ENCODE measurements around the gene DNAJC22.

DNAJC22 gene

GRCh38 chr12:49328816-49329215, 17.9 kb upstream of the DNAJC22 start:
- TF ChIP-seq, protein P1, sequence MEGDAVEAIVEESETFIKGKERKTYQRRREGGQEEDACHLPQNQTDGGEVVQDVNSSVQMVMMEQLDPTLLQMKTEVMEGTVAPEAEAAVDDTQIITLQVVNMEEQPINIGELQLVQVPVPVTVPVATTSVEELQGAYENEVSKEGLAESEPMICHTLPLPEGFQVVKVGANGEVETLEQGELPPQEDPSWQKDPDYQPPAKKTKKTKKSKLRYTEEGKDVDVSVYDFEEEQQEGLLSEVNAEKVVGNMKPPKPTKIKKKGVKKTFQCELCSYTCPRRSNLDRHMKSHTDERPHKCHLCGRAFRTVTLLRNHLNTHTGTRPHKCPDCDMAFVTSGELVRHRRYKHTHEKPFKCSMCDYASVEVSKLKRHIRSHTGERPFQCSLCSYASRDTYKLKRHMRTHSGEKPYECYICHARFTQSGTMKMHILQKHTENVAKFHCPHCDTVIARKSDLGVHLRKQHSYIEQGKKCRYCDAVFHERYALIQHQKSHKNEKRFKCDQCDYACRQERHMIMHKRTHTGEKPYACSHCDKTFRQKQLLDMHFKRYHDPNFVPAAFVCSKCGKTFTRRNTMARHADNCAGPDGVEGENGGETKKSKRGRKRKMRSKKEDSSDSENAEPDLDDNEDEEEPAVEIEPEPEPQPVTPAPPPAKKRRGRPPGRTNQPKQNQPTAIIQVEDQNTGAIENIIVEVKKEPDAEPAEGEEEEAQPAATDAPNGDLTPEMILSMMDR (IDR thresholded peaks at IDR 0.05; ENCODE audit: insufficient read depth, low read length, poor library complexity, severe bottlenecking): no peak
- Histone ChIP-seq H3K4me3 (replicated peaks; ENCODE audit: low read depth, low read length) (no peak overlapping the region), H3K36me3 (ENCODE audit: control insufficient read depth, insufficient read depth, low read length) (peaks cover 23% of the 10 kb centered on the region), H3K27me3 (replicated peaks; ENCODE audit: control insufficient read depth, insufficient read depth, low read length) (no peaks in the 10 kb centered on the region)
- no peak for DNase-seq (ENCODE audit: extremely low read depth, insufficient read length)

GRCh38 chr12:49330032-49330619, 16.6 kb upstream of the DNAJC22 start:
- Histone ChIP-seq H3K27me3 (replicated peaks; ENCODE audit: control insufficient read depth, insufficient read depth, low read length) (no peaks in the 10 kb centered on the region), H3K36me3 (ENCODE audit: control insufficient read depth, insufficient read depth, low read length) (peaks cover 23% of the 10 kb centered on the region), H3K4me3 (replicated peaks; ENCODE audit: low read depth, low read length) (no peak overlapping the region)
- TF ChIP-seq, protein P1 (IDR thresholded peaks at IDR 0.05; ENCODE audit: insufficient read depth, low read length, poor library complexity, severe bottlenecking): no peak
- no peak for DNase-seq (ENCODE audit: extremely low read depth, insufficient read length)

GRCh38 chr12:49330631-49331379, 15.9 kb upstream of the DNAJC22 start:
- Histone ChIP-seq H3K36me3 (ENCODE audit: control insufficient read depth, insufficient read depth, low read length) (peaks cover 22% of the 10 kb centered on the region), H3K4me3 (replicated peaks; ENCODE audit: low read depth, low read length) (no peak overlapping the region), H3K27me3 (replicated peaks; ENCODE audit: control insufficient read depth, insufficient read depth, low read length) (no peaks in the 10 kb centered on the region)
- TF ChIP-seq, protein P1 (IDR thresholded peaks at IDR 0.05; ENCODE audit: insufficient read depth, low read length, poor library complexity, severe bottlenecking): no peak
- DNase-seq (ENCODE audit: extremely low read depth, insufficient read length): no peak

DNA sequence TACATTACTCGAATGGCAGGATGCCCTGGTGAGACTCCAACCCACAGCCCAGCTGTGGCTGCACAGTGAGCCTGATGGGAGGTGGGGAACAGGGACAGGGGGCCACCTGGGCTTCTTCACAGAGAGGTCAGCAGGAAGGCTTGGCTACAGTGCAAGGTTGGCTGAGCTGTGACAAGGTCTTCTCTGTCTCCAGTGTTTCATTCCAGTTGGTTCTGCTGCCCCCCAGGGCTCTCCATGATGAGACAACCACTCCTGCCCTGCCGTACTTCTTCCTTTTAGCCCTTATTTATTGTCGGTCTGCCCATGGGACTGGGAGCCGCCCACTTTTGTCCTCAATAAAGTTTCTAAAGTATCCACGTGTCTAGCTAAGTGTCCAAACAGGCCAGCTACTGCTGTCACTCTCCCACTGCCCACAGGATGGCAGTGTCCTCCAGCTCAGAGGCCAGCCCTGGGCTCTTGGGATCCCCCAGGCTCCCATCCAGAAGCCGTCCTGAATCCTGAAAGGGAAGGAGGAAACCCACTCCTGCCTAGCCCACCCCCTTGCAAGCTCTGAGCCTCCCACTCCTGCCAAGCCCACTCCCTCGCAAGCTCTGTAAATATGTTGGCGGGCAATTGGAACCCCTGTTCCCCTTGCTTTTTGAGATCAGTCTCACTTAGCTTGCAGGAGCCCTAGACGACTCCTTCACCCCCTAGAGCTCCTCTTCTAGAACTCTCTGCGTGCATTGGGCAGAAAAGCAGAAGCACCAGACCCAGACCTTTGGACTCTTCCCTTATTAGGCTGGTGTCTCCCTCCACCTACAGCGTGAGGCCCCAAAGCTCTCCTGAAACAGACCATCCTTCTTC, 15.1 kb upstream of the DNAJC22 start:
- Histone ChIP-seq H3K4me3 (replicated peaks; ENCODE audit: low read depth, low read length) (no peak overlapping the region), H3K36me3 (ENCODE audit: control insufficient read depth, insufficient read depth, low read length) (peaks cover 20% of the 10 kb centered on the region), H3K27me3 (replicated peaks; ENCODE audit: control insufficient read depth, insufficient read depth, low read length) (no peaks in the 10 kb centered on the region; the same call in 1 of the 2 replicates)
- TF ChIP-seq, protein P1 (IDR thresholded peaks at IDR 0.05; ENCODE audit: insufficient read depth, low read length, poor library complexity, severe bottlenecking): peak; percentile 60
- no peak for DNase-seq (ENCODE audit: extremely low read depth, insufficient read length)

DNA sequence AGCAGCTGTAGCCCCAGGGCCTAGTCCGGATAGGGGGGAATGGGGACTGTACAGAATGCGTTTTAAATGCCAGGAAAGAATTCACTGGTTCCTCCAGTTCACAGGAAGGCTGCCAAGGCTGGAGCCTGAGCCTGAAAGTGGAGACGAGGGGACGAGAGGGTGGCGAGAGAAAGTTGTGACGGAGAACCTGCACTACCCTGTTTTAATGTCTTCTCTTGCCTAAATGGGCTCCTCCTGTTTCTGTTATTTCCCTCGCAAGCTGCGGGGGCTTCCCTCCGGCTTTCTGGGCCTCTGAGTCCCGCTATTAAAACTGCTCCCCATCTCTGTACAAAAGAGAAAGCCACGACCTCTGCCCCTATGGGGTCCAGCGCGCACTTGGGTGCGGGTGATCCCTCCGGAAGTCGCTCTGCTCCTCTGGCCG, 14.2 kb upstream of the DNAJC22 start:
- TF ChIP-seq, protein P1 (IDR thresholded peaks at IDR 0.05; ENCODE audit: insufficient read depth, low read length, poor library complexity, severe bottlenecking): no peak
- DNase-seq (ENCODE audit: extremely low read depth, insufficient read length): no peak
- Histone ChIP-seq H3K4me3 (replicated peaks; ENCODE audit: low read depth, low read length) (no peak overlapping the region), H3K36me3 (ENCODE audit: control insufficient read depth, insufficient read depth, low read length) (peaks cover 14% of the 10 kb centered on the region), H3K27me3 (replicated peaks; ENCODE audit: control insufficient read depth, insufficient read depth, low read length) (no peaks in the 10 kb centered on the region; the same call in 1 of the 2 replicates)
